ENCODE data around the gene PTPRA.
"Not testable (repeated sequence)": the region's sequence is repeated elsewhere in the genome, so short reads cannot be mapped to it uniquely, and the experiment has no call there.

GRCh38 chr20:2831206-2831605 is 42.1 kb upstream of the PTPRA start:
- not testable (repeated sequence) for TF ChIP-seq CTCF (IDR thresholded peaks at IDR 0.05; ENCODE audit: insufficient read depth, low read length); REST (IDR thresholded peaks at IDR 0.05; ENCODE audit: insufficient replicate concordance, low read depth); POLR2AphosphoS5 (IDR thresholded peaks at IDR 0.05; ENCODE audit: low read depth); GABPA (IDR thresholded peaks at IDR 0.05; ENCODE audit: low read depth); SPI1 (IDR thresholded peaks at IDR 0.05; ENCODE audit: borderline replicate concordance, low read depth)
